ENCODE measurements around the gene FOXM1.

Gene FOXM1

GRCh38 chr12:2919249-2919648 lies 42.3 kb upstream of the FOXM1 start:
- no peak for TF ChIP-seq CTCF (IDR thresholded peaks at IDR 0.05; ENCODE audit: borderline replicate concordance, control extremely low read depth, extremely low read depth, insufficient read depth, missing control alignments)
- in situ Hi-C loops (cut with MboI; ENCODE audit: low sequenced_read_pairs, unreplicated experiment), result no loop called here
- DNase-seq (ENCODE audit: low spot score), result no peak

GRCh38 chr12:2912216-2912575 lies 35.2 kb upstream of the FOXM1 start:
- TF ChIP-seq CTCF (IDR thresholded peaks at IDR 0.05; ENCODE audit: borderline replicate concordance, control extremely low read depth, extremely low read depth, insufficient read depth, missing control alignments), result no peak
- DNase-seq (ENCODE audit: low spot score), result no peak
- in situ Hi-C loops (cut with MboI; ENCODE audit: low sequenced_read_pairs, unreplicated experiment), result no loop called here

- DNase-seq (ENCODE audit: low spot score), result no peak
- in situ Hi-C loops (cut with MboI; ENCODE audit: low sequenced_read_pairs, unreplicated experiment), result no loop called here
- TF ChIP-seq CTCF (IDR thresholded peaks at IDR 0.05; ENCODE audit: borderline replicate concordance, control extremely low read depth, extremely low read depth, insufficient read depth, missing control alignments), result no peak
Observed at GRCh38 chr12:2904260-2904659, 27.3 kb upstream of the FOXM1 start.

GRCh38 chr12:2902272-2902880 lies 25.4 kb upstream of the FOXM1 start:
- no peak for DNase-seq (ENCODE audit: low spot score)
- in situ Hi-C loops (cut with MboI; ENCODE audit: low sequenced_read_pairs, unreplicated experiment), result no loop called here
- TF ChIP-seq CTCF (IDR thresholded peaks at IDR 0.05; ENCODE audit: borderline replicate concordance, control extremely low read depth, extremely low read depth, insufficient read depth, missing control alignments), result no peak

- no peak for TF ChIP-seq CTCF (IDR thresholded peaks at IDR 0.05; ENCODE audit: borderline replicate concordance, control extremely low read depth, extremely low read depth, insufficient read depth, missing control alignments)
- in situ Hi-C loops (cut with MboI; ENCODE audit: low sequenced_read_pairs, unreplicated experiment), result no loop called here
- DNase-seq (ENCODE audit: low spot score), result no peak
Observed at GRCh38 chr12:2900642-2901041, 23.7 kb upstream of the FOXM1 start.

- in situ Hi-C loops (cut with MboI; ENCODE audit: low sequenced_read_pairs, unreplicated experiment), result no loop called here
- DNase-seq (ENCODE audit: low spot score), result no peak
- TF ChIP-seq CTCF (IDR thresholded peaks at IDR 0.05; ENCODE audit: borderline replicate concordance, control extremely low read depth, extremely low read depth, insufficient read depth, missing control alignments), result no peak
Observed at GRCh38 chr12:2897418-2897817, 20.4 kb upstream of the FOXM1 start.

GRCh38 chr12:2895511-2895910 lies 18.5 kb upstream of the FOXM1 start:
- no peak for DNase-seq (ENCODE audit: low spot score)
- TF ChIP-seq CTCF (IDR thresholded peaks at IDR 0.05; ENCODE audit: borderline replicate concordance, control extremely low read depth, extremely low read depth, insufficient read depth, missing control alignments), result no peak
- in situ Hi-C loops (cut with MboI; ENCODE audit: low sequenced_read_pairs, unreplicated experiment), result no loop called here
